Neutrophil (primary cell): Measurements from ENCODE around the gene AIFM2.
A peak's percentile ranks its signal among the peaks of the same experiment; 100 is the strongest.

Experiments used
- H3K27ac ChIP-seq: fragments of 200-600 bp; sonication (generic); 2 replicates; pipeline ENCODE4 v1.5.1; 2016; ENCODE audit warnings: mild to moderate bottlenecking, moderate library complexity
- H3K27me3 ChIP-seq: fragments of 200-600 bp; sonication (generic); 2 replicates; pipeline ENCODE4 v1.6.0; 2016; ENCODE audit warnings: mild to moderate bottlenecking
- H3K36me3 ChIP-seq: fragments of 200-600 bp; sonication (generic); 2 replicates; pipeline ENCODE4 v1.5.1; 2017
- H3K4me1 ChIP-seq, 2 experiments: fragments of 200-600 bp in 1 of 2; sonication (generic) in 1 of 2; 1 replicate in 1 of 2; 2 replicates in 1 of 2; pipeline versions ENCODE4 v1.5.1 to v1.6.1; 2013 to 2016; ENCODE audit warnings: low read depth in 1 of 2, low read length in 1 of 2, mild to moderate bottlenecking in 1 of 2, moderate library complexity in 1 of 2; ENCODE audit not compliant: control insufficient read depth in 1 of 2, insufficient read depth in 1 of 2
- H3K4me3 ChIP-seq, 2 experiments: fragments of 200-600 bp in 1 of 2; sonication (generic) in 1 of 2; 1 replicate in 1 of 2; 2 replicates in 1 of 2; pipeline ENCODE4 v1.5.1; 2013 to 2016; ENCODE audit warnings: low read depth in 1 of 2, low read length in 1 of 2, mild to moderate bottlenecking in 1 of 2, moderate library complexity in 1 of 2
- H3K9me3 ChIP-seq: fragments of 200-600 bp; sonication (generic); 2 replicates; pipeline ENCODE4 v1.5.1; 2016
- CTCF ChIP-seq: fragments of 200-600 bp; sonication (generic); IDR thresholded peaks from 2 replicates; pipeline ENCODE4 v1.5.1; 2016; ENCODE audit warnings: antibody characterized with exemption

AIFM2 gene

GRCh38 chr10:70115948-70116682 is 16.5 kb downstream of the AIFM2 start:
- H3K4me1 ChIP-seq: no peaks in the 10 kb centered on the region
- no peaks in the 10 kb centered on the region for H3K27me3 ChIP-seq
- no peak overlapping the region for H3K27ac ChIP-seq
- H3K9me3 ChIP-seq: no peaks in the 10 kb centered on the region
- no peaks in the 10 kb centered on the region for H3K36me3 ChIP-seq
- no peak overlapping the region for H3K4me3 ChIP-seq
- TF ChIP-seq CTCF: peak; percentile 81

DNA sequence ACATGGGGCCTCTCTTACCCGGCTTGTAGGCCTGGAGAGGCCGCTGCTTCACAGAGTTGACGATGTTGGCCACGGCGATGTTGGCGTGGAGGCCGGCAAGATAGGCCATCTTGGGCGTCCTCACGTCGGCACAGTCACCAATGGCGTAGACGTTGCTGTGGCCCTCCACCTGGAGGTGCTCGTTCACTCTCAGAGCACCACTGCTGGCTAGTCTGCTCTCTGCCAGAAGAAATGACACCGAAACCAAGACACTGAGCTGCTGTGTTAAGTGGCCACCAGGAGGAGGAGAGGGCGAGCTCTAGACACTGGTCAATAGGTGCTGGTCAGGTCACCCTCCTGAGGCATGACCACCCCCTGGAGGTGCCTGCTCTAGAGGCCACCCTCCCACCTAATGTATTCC is 17.7 kb downstream of the AIFM2 start:
- H3K4me3 ChIP-seq: no peak overlapping the region
- no peaks in the 10 kb centered on the region for H3K4me1 ChIP-seq
- no peaks in the 10 kb centered on the region for H3K27me3 ChIP-seq
- H3K27ac ChIP-seq: no peak overlapping the region
- H3K9me3 ChIP-seq: no peaks in the 10 kb centered on the region
- H3K36me3 ChIP-seq: no peaks in the 10 kb centered on the region
- TF ChIP-seq CTCF: no peak

- Histone ChIP-seq H3K36me3 (no peaks in the 10 kb centered on the region), H3K27ac (no peak overlapping the region), H3K9me3 (no peaks in the 10 kb centered on the region), H3K4me3 (no peak overlapping the region), H3K4me1 (no peaks in the 10 kb centered on the region), H3K27me3 (no peaks in the 10 kb centered on the region)
- TF ChIP-seq CTCF: no peak
These were observed 20.6 kb downstream of the AIFM2 start for GRCh38 chr10:70112071-70112470.

DNA sequence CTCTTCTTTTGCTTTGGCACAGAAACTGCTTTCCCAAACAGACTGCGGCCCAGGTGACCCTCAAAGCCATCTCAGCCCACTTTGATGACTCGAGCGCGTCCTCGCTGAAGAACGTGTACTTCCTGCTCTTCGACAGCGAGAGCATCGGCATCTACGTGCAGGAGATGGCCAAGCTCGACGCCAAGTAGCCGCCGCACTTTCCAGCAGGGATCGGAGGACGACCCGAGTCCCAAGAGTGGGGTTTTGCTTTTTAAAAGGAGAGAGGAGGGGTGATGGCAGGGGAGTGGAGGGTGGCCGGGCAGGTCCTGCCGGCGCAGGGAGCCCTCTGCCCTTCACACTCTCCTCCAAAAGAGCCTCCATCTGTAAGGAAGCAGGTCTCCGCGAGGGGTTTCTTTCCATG is 21.1 kb downstream of the AIFM2 start:
- H3K27me3 ChIP-seq: no peaks in the 10 kb centered on the region
- no peaks in the 10 kb centered on the region for H3K36me3 ChIP-seq
- H3K9me3 ChIP-seq: no peaks in the 10 kb centered on the region
- no peaks in the 10 kb centered on the region for H3K4me1 ChIP-seq
- H3K27ac ChIP-seq: no peak overlapping the region
- H3K4me3 ChIP-seq: no peak overlapping the region
- TF ChIP-seq CTCF: no peak

GRCh38 chr10:70109064-70109729 is 23.4 kb downstream of the AIFM2 start:
- no peak for TF ChIP-seq CTCF
- Histone ChIP-seq H3K9me3 (no peaks in the 10 kb centered on the region), H3K27me3 (no peaks in the 10 kb centered on the region), H3K4me1 (no peaks in the 10 kb centered on the region), H3K36me3 (no peaks in the 10 kb centered on the region), H3K27ac (no peak overlapping the region), H3K4me3 (no peak overlapping the region)
